Measurements from ENCODE around the gene CCNDBP1.

CCNDBP1 gene

GRCh38 chr15:43243020-43243645 is 57.9 kb downstream of the CCNDBP1 start:
- DNase-seq (ENCODE audit: low read depth in 1 of 2, low spot score in 1 of 2) = no peak

GRCh38 chr15:43244092-43244491 is 58.9 kb downstream of the CCNDBP1 start:
- DNase-seq (ENCODE audit: low read depth in 1 of 2, low spot score in 1 of 2) = no peak

DNA sequence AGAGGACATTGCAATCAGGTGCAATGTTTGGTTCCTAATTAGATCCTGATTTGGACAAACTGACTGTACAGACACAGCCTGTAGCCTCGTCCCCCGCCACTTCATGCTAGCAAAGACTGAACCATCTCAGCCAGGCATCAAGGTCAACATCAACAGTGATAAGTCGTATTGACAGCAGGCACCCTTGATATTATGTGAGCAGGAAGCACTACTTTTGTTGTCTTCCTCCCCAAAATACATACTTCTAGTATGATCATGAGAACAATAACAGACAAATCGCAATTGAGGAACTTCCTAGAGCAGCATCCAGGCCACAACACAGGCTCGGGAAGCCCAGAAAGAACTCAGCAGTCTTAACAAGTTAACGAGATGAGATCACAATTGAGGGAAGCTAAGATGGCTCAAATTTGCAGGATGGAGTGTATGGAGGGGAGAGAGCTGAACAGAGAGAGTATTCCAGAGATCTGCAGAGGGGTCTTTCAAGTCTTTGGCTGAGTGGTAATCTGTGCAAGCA is 61.1 kb downstream of the CCNDBP1 start:
- no peak for DNase-seq (ENCODE audit: low read depth in 1 of 2, low spot score in 1 of 2)
